DOHH2 (cell line): ENCODE data around the gene FBXO34.

Source experiments
- H3F3A ChIP-seq: fragments of 200-600 bp; sonication (generic), shearing (Covaris generic); 2 replicates; pipeline ENCODE4 v1.6.0; 2016; ENCODE audit warnings: antibody characterized with exemption, mild to moderate bottlenecking; ENCODE audit not compliant: control insufficient read depth, insufficient read depth
- H3K27ac ChIP-seq: fragments of 200-600 bp; sonication (generic); 2 replicates; pipeline ENCODE4 v1.5.1; 2014; ENCODE audit warnings: low read depth, mild to moderate bottlenecking, low read length, moderate library complexity
- H3K27me3 ChIP-seq: fragments of 200-600 bp; sonication (generic); 2 replicates; pipeline ENCODE4 v1.6.1; 2014; ENCODE audit warnings: mild to moderate bottlenecking, low read length, mixed read lengths; ENCODE audit not compliant: control insufficient read depth
- H3K36me3 ChIP-seq: fragments of 200-600 bp; sonication (generic); 2 replicates; pipeline ENCODE4 v1.6.1; 2014; ENCODE audit warnings: mild to moderate bottlenecking, low read length, moderate library complexity, mixed read lengths; ENCODE audit not compliant: control insufficient read depth
- H3K4me1 ChIP-seq: fragments of 200-600 bp; sonication (generic); 2 replicates; pipeline ENCODE4 v1.6.1; 2014; ENCODE audit warnings: mild to moderate bottlenecking, low read length, mixed read lengths; ENCODE audit not compliant: control insufficient read depth
- H3K4me2 ChIP-seq: fragments of 200-600 bp; sonication (generic); 2 replicates; pipeline ENCODE4 v1.6.0; 2014; ENCODE audit warnings: mild to moderate bottlenecking, low read length, moderate library complexity
- H3K4me3 ChIP-seq: fragments of 200-600 bp; sonication (generic); 2 replicates; pipeline ENCODE4 v1.5.1; 2014; ENCODE audit warnings: mild to moderate bottlenecking, low read length, mixed read lengths
- H3K79me2 ChIP-seq: fragments of 200-600 bp; sonication (generic); 2 replicates; pipeline ENCODE4 v1.6.1; 2014; ENCODE audit warnings: mild to moderate bottlenecking, low read length, mixed read lengths; ENCODE audit not compliant: control insufficient read depth
- H3K9me2 ChIP-seq: fragments of 200-600 bp; sonication (generic); replicated peaks from 2 replicates; pipeline ENCODE4 v1.6.1; 2014; ENCODE audit warnings: mild to moderate bottlenecking, low read length, mixed read lengths; ENCODE audit not compliant: control insufficient read depth
- H3K9me3 ChIP-seq: fragments of 200-600 bp; sonication (generic); 2 replicates; pipeline ENCODE4 v1.6.1; 2014; ENCODE audit warnings: antibody characterized with exemption, low read length, mixed read lengths; ENCODE audit not compliant: control insufficient read depth, insufficient read depth
- H4K20me1 ChIP-seq: fragments of 200-600 bp; sonication (generic); 2 replicates; pipeline ENCODE4 v1.6.0; 2014; ENCODE audit warnings: low read depth, mild to moderate bottlenecking, antibody characterized with exemption, low read length, moderate library complexity; ENCODE audit not compliant: control insufficient read depth, insufficient read depth
- CTCF ChIP-seq: fragments of 200-600 bp; sonication (generic); IDR thresholded peaks from one replicate; pipeline ENCODE4 v1.5.1; 2014; ENCODE audit warnings: antibody characterized with exemption, mild to moderate bottlenecking, low read depth, low read length; ENCODE audit not compliant: poor library complexity, severe bottlenecking
- EZH2phosphoT487 ChIP-seq: fragments of 200-600 bp; sonication (generic); IDR thresholded peaks from 2 replicates; pipeline ENCODE4 v1.6.1; 2017; ENCODE audit warnings: borderline replicate concordance, mild to moderate bottlenecking, antibody characterized with exemption, low read length, moderate library complexity, mixed read lengths

FBXO34 gene

GRCh38 chr14:55317542-55318306 lies 46.5 kb downstream of the FBXO34 start:
- Histone ChIP-seq H3K27ac (no peak overlapping the region), H3K4me2 (no peak overlapping the region), H3K4me1 (no peaks in the 10 kb centered on the region), H3K9me2 (no peaks in the 10 kb centered on the region), H3K9me3 (peaks cover 13% of the 10 kb centered on the region; the same call in 1 of the 2 replicates), H3K27me3 (no peaks in the 10 kb centered on the region), H3F3A (no peaks in the 10 kb centered on the region), H3K4me3 (no peak overlapping the region), H4K20me1 (no peaks in the 10 kb centered on the region), H3K79me2 (peaks cover 6% of the 10 kb centered on the region; the same call in 1 of the 2 replicates), H3K36me3 (peaks cover 23% of the 10 kb centered on the region)
- TF ChIP-seq EZH2phosphoT487 = no peak
- TF ChIP-seq CTCF = no peak

- Histone ChIP-seq H3K9me3 (peaks cover 3% of the 10 kb centered on the region; the same call in 1 of the 2 replicates), H3K4me1 (no peaks in the 10 kb centered on the region), H3K36me3 (peaks cover 16% of the 10 kb centered on the region), H3K79me2 (peaks cover 3% of the 10 kb centered on the region), H3K4me3 (no peak overlapping the region), H4K20me1 (no peaks in the 10 kb centered on the region), H3K27me3 (no peaks in the 10 kb centered on the region), H3K9me2 (no peaks in the 10 kb centered on the region), H3K27ac (no peak overlapping the region), H3F3A (no peaks in the 10 kb centered on the region), H3K4me2 (no peak overlapping the region)
- no peak for TF ChIP-seq CTCF
These were observed 47.5 kb downstream of the FBXO34 start for GRCh38 chr14:55318694-55319093.

GRCh38 chr14:55323910-55324309 lies 52.7 kb downstream of the FBXO34 start:
- Histone ChIP-seq H3F3A (peaks cover 10% of the 10 kb centered on the region), H3K79me2 (peaks cover 38% of the 10 kb centered on the region), H3K9me3 (no peaks in the 10 kb centered on the region), H3K27me3 (no peaks in the 10 kb centered on the region), H4K20me1 (peaks cover 11% of the 10 kb centered on the region), H3K4me1 (peaks cover 20% of the 10 kb centered on the region), H3K36me3 (no peaks in the 10 kb centered on the region), H3K9me2 (no peaks in the 10 kb centered on the region), H3K4me2 (no peak overlapping the region), H3K4me3 (no peak overlapping the region), H3K27ac (no peak overlapping the region)
- TF ChIP-seq EZH2phosphoT487 (no peak), CTCF (no peak)
